ENCODE data around the gene ZSWIM5. TPM values are rescaled to one million over a fixed set of nuclear protein-coding genes. Genes with fewer than 3 reads are reported as not detected.
"Not testable (repeated sequence)": the region's sequence is repeated elsewhere in the genome, so short reads cannot be mapped to it uniquely, and the experiment has no call there.

Gene ZSWIM5
- total RNA-seq, 4 donors from 2014 or later, result 1.3 to 2.2 (median 1.7) TPM

GRCh38 chr1:45243476-45244343 is 37.3 kb upstream of the ZSWIM5 start:
- intact Hi-C loops (cut with DNase I; ENCODE audit: low total_unique reads), result no loop called here

DNA sequence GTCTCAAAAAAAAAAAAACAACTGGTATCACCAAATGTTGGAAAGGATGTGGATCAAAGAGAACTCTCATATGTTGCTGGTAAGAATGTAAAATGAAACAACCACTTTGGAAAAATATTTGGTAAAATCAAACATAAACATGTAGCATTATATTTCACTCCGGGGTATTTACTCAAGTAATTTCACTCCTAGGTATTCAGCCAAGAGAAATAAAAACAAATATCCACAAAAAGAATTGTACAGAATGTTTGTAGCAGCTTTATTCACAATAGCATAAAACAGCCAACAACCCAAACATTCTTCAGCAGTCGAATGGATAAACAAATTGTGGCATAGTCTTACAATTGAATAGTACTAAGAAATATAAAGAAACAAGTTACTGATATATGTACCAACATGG is 32.4 kb upstream of the ZSWIM5 start:
- TF ChIP-seq POLR2A (IDR thresholded peaks at IDR 0.05), result no peak
- TF ChIP-seq CTCF (IDR thresholded peaks at IDR 0.05), result no peak
- no peak overlapping the region for H3K4me3 ChIP-seq (ENCODE audit: low read depth, poor library complexity, severe bottlenecking)
- no peak for DNase-seq (ENCODE audit: low spot score in 2 of 2)
- intact Hi-C loops (cut with DNase I; ENCODE audit: low total_unique reads), result no loop called here
- WGBS, 2 donors, result 59 to 78% methylated on average over 2 of the region's 2 CpGs

More at GRCh38 chr1:45243476-45244343, 37.3 kb upstream of the ZSWIM5 start:
- 87 to 90% methylated on average over 3 of the region's 3 CpGs for whole genome bisulfite sequencing, 2 donors
- DNase-seq (ENCODE audit: low spot score in 2 of 2), result no peak
- no peak overlapping the region for H3K4me3 ChIP-seq (ENCODE audit: low read depth, poor library complexity, severe bottlenecking)
- TF ChIP-seq POLR2A (IDR thresholded peaks at IDR 0.05) (no peak), CTCF (IDR thresholded peaks at IDR 0.05) (no peak)

- WGBS, 2 donors, result 71% methylated on average over 1 of the region's 1 CpG
- intact Hi-C loops (cut with DNase I; ENCODE audit: low total_unique reads), result no loop called here
- TF ChIP-seq CTCF (IDR thresholded peaks at IDR 0.05) (no peak), POLR2A (IDR thresholded peaks at IDR 0.05) (no peak)
- H3K4me3 ChIP-seq (ENCODE audit: low read depth, poor library complexity, severe bottlenecking), result no peak overlapping the region
- no peak for DNase-seq (ENCODE audit: low spot score in 2 of 2)
These were observed 29.7 kb upstream of the ZSWIM5 start for GRCh38 chr1:45236136-45236535.

- TF ChIP-seq CTCF (IDR thresholded peaks at IDR 0.05) (no peak), POLR2A (IDR thresholded peaks at IDR 0.05) (no peak)
- intact Hi-C loops (cut with DNase I; ENCODE audit: low total_unique reads), result no loop called here
- no peak for DNase-seq (ENCODE audit: low spot score in 2 of 2)
- 39 to 57% methylated on average over 1 of the region's 1 CpG for WGBS, 2 donors
- no peak overlapping the region for H3K4me3 ChIP-seq (ENCODE audit: low read depth, poor library complexity, severe bottlenecking)
These were observed 24.1 kb upstream of the ZSWIM5 start for GRCh38 chr1:45230537-45230936.

DNA sequence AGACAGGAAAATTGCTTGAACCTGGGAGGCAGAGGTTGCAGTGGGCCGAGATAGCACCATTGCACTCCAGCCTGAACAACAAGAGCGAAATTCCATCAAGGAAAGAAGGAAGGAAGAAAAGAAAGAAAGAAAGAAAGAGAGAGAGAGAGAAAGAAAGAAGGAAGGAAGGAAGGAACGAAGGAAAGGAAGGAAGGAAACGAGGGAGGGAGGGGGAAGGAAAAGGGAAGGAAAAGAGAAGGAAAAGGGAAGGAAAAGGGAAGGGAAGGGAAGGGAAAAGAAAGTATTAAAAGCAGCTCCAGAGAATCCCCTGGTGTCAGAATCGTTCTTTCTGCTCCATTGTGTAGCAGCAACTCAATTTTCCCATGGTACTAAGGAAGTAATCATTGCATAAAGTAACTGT is 19.2 kb upstream of the ZSWIM5 start:
- no peak for DNase-seq (ENCODE audit: low spot score in 2 of 2)

DNA sequence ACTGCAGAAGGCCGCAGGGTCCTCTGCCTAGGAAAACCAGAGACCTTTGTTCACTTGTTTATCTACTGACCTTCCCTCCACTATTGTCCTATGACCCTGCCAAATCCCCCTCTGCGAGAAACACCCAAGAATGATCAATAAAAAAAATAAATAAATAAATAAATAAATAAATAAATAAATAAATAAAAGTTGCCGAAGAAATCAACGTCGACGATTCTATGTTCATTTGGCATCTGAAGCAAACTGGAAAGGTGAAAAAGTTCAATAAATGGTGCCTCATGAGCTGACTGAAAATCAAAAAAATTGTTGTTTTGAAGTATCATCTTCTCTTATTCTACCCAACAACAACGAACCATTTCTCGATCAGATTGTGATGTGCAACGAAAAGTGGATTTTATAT is 17.3 kb upstream of the ZSWIM5 start:
- WGBS, 2 donors, result 90 to 91% methylated on average over 8 to 9 of the region's 9 CpGs
- H3K4me3 ChIP-seq (ENCODE audit: low read depth, poor library complexity, severe bottlenecking); intact Hi-C loops (cut with DNase I; ENCODE audit: low total_unique reads); DNase-seq (ENCODE audit: low spot score in 2 of 2): not testable (repeated sequence)

More for the DNA sequence above, 19.2 kb upstream of the ZSWIM5 start:
- TF ChIP-seq POLR2A (IDR thresholded peaks at IDR 0.05) (no peak), CTCF (IDR thresholded peaks at IDR 0.05) (no peak)
- 79 to 80% methylated on average over 5 of the region's 5 CpGs for WGBS, 2 donors
- intact Hi-C loops (cut with DNase I; ENCODE audit: low total_unique reads), result no loop called here
- no peak overlapping the region for H3K4me3 ChIP-seq (ENCODE audit: low read depth, poor library complexity, severe bottlenecking)

Data from lower leg skin (tissue), 4 donors.